Measurements from ENCODE around the gene CENPM.

GRCh38 chr22:41968601-41969000 is 21.6 kb upstream of the CENPM start:
- no peak for TF ChIP-seq CTCF (IDR thresholded peaks at IDR 0.05; ENCODE audit: poor library complexity)
- no peak for TF ChIP-seq EZH2phosphoT487 (IDR thresholded peaks at IDR 0.05; ENCODE audit: low read depth, severe bottlenecking, unreplicated experiment)
